Thoracic aorta (tissue), 2 donors: ENCODE measurements around the gene MAPKAPK2. TPM values are rescaled to one million over a fixed set of nuclear protein-coding genes. Genes with fewer than 3 reads are reported as not detected.

Experiments used
- ATAC-seq: fragments of 150-250 bp; one replicate; pipeline ENCODE4 v1.8.0; 2017; ENCODE audit warnings: low read depth; ENCODE audit not compliant: insufficient number of reproducible peaks, low FRiP score
- DNase-seq: peaks from one replicate; pipeline ENCODE4 v3.0.0-alpha.2; 2020; ENCODE audit warnings: low spot score
- H3K27ac ChIP-seq, 2 donors: fragments of 200-600 bp; sonication (generic); 1 replicate in 1 of 2; 2 replicates in 1 of 2; pipeline ENCODE4 v1.5.1; 2016; ENCODE audit warnings: mild to moderate bottlenecking in 2 of 2, moderate library complexity in 2 of 2
- H3K27me3 ChIP-seq: fragments of 200-600 bp; sonication (generic); replicated peaks from 2 replicates; pipeline ENCODE4 v1.6.0; 2016; ENCODE audit warnings: mild to moderate bottlenecking; ENCODE audit not compliant: insufficient read depth
- H3K36me3 ChIP-seq: fragments of 200-600 bp; sonication (generic); one replicate; pipeline ENCODE4 v1.5.1; 2016
- H3K4me1 ChIP-seq, 2 donors: fragments of 200-600 bp; sonication (generic); 1 replicate in 1 of 2; 2 replicates in 1 of 2; pipeline versions ENCODE4 v1.5.1 to v1.6.0; 2016; ENCODE audit warnings: low read depth in 2 of 2, mild to moderate bottlenecking in 1 of 2; ENCODE audit not compliant: control insufficient read depth in 1 of 2
- H3K4me3 ChIP-seq: fragments of 200-600 bp; sonication (generic); 2 replicates; pipeline ENCODE4 v1.5.1; 2016; ENCODE audit warnings: mild to moderate bottlenecking
- H3K9me3 ChIP-seq: fragments of 200-600 bp; sonication (generic); 2 replicates; pipeline ENCODE4 v1.5.1; 2016
- total RNA-seq, 2 donors: library from RNA; depleted of rRNA; stranded (reverse); fragments of >200 nt; gene quantifications; one replicate each; pipeline versions ENCODE4 v1.1.0 to v1.2.3, GENCODE V29; 2016
- TF ChIP-seq, protein P1 (sequence below): fragments of 200-600 bp; sonication (generic); IDR thresholded peaks from one replicate; pipeline ENCODE4 v1.5.1; 2019; ENCODE audit warnings: antibody characterized with exemption

MAPKAPK2 gene
- total RNA-seq, 2 donors from 2014 or later = 80.7 to 89.2 TPM

DNA sequence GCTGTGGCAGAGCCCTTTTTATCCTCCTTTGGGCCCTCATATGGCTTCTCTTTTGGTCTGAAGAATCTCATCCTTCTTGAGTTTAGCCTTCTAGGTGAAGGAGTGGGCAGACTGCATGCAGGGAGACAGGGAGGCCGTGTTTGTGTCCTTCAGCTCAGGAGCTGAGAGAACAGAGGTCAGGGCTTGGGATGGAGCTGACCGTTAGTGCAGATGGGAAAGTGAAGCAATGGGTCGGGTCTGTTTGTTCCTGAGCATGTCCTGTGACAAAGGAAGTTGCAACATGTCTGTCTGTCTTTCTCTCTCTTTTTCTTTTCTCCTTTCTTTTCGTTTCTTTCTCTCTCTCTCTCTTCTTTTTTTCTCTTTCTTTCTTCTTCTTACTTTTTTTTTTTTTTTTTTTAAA, 14.9 kb downstream of the MAPKAPK2 start:
- H3K36me3 ChIP-seq = no peaks in the 10 kb centered on the region
- DNase-seq (no peak), ATAC-seq (no peak)
- H3K4me3 ChIP-seq = no peak overlapping the region
- H3K9me3 ChIP-seq = no peaks in the 10 kb centered on the region
- TF ChIP-seq, protein P1, sequence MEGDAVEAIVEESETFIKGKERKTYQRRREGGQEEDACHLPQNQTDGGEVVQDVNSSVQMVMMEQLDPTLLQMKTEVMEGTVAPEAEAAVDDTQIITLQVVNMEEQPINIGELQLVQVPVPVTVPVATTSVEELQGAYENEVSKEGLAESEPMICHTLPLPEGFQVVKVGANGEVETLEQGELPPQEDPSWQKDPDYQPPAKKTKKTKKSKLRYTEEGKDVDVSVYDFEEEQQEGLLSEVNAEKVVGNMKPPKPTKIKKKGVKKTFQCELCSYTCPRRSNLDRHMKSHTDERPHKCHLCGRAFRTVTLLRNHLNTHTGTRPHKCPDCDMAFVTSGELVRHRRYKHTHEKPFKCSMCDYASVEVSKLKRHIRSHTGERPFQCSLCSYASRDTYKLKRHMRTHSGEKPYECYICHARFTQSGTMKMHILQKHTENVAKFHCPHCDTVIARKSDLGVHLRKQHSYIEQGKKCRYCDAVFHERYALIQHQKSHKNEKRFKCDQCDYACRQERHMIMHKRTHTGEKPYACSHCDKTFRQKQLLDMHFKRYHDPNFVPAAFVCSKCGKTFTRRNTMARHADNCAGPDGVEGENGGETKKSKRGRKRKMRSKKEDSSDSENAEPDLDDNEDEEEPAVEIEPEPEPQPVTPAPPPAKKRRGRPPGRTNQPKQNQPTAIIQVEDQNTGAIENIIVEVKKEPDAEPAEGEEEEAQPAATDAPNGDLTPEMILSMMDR = no peak
- H3K27me3 ChIP-seq = no peaks in the 10 kb centered on the region
- H3K27ac ChIP-seq = no peak overlapping the region
- peaks cover 16 to 86% of the 10 kb centered on the region in 2 donors for H3K4me1 ChIP-seq

DNA sequence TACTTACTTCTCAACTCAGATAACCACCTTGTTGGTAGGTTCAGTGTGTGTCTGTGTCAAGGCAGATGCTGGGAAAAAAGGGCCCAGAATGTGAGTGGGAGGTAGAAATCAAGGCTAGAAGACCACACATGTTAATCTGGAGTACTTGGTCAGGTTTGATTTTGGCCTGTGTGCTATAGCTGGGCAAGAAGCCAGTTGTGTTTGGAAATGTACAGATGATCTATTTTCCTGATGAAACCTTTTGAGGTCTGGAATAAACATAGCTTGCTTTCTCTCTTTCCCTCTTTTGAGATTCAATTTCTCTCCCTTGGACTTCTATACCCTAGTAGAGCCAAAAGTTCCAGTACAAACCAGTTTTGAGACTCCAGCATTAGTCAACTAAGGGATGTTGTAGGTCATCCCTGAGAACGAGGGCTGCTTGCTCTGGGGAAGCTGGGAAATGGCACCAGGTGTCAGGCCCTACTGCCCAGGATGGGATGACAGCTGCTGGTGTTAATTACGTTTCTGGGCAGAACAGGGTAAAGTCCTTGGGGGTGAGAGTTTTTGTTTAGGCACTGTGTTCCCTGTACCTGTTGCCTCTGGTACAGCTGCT, 15.8 kb downstream of the MAPKAPK2 start:
- no peaks in the 10 kb centered on the region for H3K36me3 ChIP-seq
- ATAC-seq (no peak), DNase-seq (no peak)
- H3K27ac ChIP-seq = no peak overlapping the region
- TF ChIP-seq, protein P1 = no peak
- no peaks in the 10 kb centered on the region for H3K9me3 ChIP-seq
- peaks cover 18 to 86% of the 10 kb centered on the region in 2 donors for H3K4me1 ChIP-seq
- H3K27me3 ChIP-seq = no peaks in the 10 kb centered on the region
- H3K4me3 ChIP-seq = no peak overlapping the region

DNA sequence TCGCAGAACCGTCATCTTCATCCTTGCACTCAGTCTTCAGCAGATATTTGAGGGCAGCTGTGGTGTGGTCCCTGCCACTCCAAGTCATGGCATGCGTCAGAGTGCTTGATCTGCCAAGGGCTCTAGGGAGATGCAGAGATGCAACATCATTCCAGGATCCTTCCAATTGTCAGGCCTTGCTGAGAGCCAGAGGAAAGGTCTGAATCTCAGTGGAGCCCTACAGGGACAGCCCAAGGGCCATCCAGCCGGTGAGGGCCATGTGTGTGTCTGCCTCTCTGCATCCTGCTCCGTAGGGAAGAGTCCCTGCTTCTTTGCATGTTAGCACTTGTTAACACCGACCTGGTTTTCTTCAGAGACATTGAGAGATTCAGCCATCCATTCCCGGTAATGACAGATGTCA, 17.6 kb downstream of the MAPKAPK2 start:
- Histone ChIP-seq H3K4me3 (no peak overlapping the region), H3K27me3 (no peaks in the 10 kb centered on the region), H3K9me3 (no peaks in the 10 kb centered on the region), H3K4me1 (peaks cover 34 to 86% of the 10 kb centered on the region in 2 donors), H3K36me3 (no peaks in the 10 kb centered on the region), H3K27ac (no peak overlapping the region)
- ATAC-seq = no peak
- TF ChIP-seq, protein P1 = no peak
- no peak for DNase-seq

DNA sequence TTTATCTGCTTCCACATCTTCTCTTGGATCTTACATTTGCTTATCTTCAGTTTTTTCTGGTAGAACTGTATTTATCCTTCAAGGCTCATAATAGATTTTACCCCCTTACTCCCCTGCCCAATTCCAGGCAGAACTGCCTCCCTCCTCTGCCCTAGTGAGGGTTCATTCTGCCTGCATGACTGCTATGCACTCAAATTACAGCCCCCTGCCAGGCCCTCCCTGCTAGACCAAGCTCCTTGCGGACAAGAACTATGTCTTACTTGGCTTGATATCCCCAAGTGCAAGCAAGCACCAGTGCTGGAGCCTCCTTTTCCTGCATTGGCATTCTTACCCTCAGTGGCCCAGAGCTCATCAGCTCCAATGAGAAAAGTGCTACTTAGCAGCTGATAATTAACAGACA, 18.1 kb downstream of the MAPKAPK2 start:
- Histone ChIP-seq H3K27me3 (no peaks in the 10 kb centered on the region), H3K9me3 (no peaks in the 10 kb centered on the region), H3K36me3 (no peaks in the 10 kb centered on the region), H3K4me3 (no peak overlapping the region), H3K4me1 (peaks cover 39 to 86% of the 10 kb centered on the region in 2 donors), H3K27ac (no peak overlapping the region)
- no peak for ATAC-seq
- TF ChIP-seq, protein P1 = no peak
- no peak for DNase-seq

DNA sequence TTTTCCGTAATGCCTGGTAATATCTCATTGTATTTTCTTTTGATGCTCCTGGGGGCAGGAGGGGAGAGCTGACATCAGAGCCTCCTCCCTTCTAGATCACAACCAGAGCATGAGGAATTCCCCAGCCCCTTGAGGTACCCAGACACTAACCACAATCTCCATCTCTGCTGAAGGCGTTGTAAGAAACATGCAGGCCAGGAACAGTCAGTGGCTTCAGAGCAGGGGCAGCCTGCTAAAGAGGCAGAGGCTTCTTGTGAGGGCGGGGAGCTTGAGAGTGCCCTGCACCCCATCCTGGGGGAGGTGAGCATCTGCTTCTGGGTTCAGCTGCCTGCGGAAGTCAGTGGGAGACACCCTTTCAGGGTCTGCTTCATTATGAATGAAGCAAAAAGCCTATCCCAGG, 19.0 kb downstream of the MAPKAPK2 start:
- TF ChIP-seq, protein P1 = no peak
- ATAC-seq (no peak), DNase-seq (no peak)
- Histone ChIP-seq H3K4me1 (peaks cover 47 to 86% of the 10 kb centered on the region in 2 donors), H3K36me3 (no peaks in the 10 kb centered on the region), H3K27me3 (no peaks in the 10 kb centered on the region), H3K9me3 (no peaks in the 10 kb centered on the region), H3K27ac (no peak overlapping the region), H3K4me3 (no peak overlapping the region)
